Endodermal cell (in vitro differentiated cells): ENCODE data around the gene DNPH1. TPM values are rescaled to one million over a fixed set of nuclear protein-coding genes. Genes with fewer than 3 reads are reported as not detected.

Experiments used
- DNase-seq: peaks from one replicate; pipeline ENCODE4 v3.0.0-alpha.2; 2017
- H3K27ac ChIP-seq: 2 replicates; pipeline ENCODE4 v1.5.1; 2013; ENCODE audit warnings: mild to moderate bottlenecking, low read depth, low read length, moderate library complexity
- H3K27me3 ChIP-seq: 2 replicates; pipeline ENCODE4 v1.6.1; 2013; ENCODE audit warnings: mild to moderate bottlenecking, low read length, moderate library complexity; ENCODE audit not compliant: insufficient read depth, control insufficient read depth, poor library complexity, severe bottlenecking
- H3K36me3 ChIP-seq: 2 replicates; pipeline ENCODE4 v1.7.0; 2013; ENCODE audit warnings: mild to moderate bottlenecking, low read length, moderate library complexity; ENCODE audit not compliant: control insufficient read depth, insufficient read depth
- H3K4me1 ChIP-seq: one replicate; pipeline ENCODE4 v1.7.0; 2013; ENCODE audit warnings: low read length; ENCODE audit not compliant: control insufficient read depth, insufficient read depth
- H3K4me3 ChIP-seq: 2 replicates; pipeline ENCODE4 v1.5.1; 2013; ENCODE audit warnings: mild to moderate bottlenecking, low read length, moderate library complexity
- H3K9ac ChIP-seq: 2 replicates; pipeline ENCODE4 v1.6.1; 2013; ENCODE audit warnings: mild to moderate bottlenecking, low read length, moderate library complexity; ENCODE audit not compliant: poor library complexity, severe bottlenecking; ENCODE audit errors: extremely low read depth
- H3K9me3 ChIP-seq: 2 replicates; pipeline ENCODE4 v1.6.1; 2013; ENCODE audit warnings: mild to moderate bottlenecking, low read length, moderate library complexity; ENCODE audit not compliant: control insufficient read depth
- H3K27ac Mint-ChIP-seq: 2 replicates; pipeline ENCODE4 v1.8.0; 2020; ENCODE audit warnings: mixed read lengths
- H3K27me3 Mint-ChIP-seq: 2 replicates; pipeline ENCODE4 v1.8.0; 2021; ENCODE audit warnings: mild to moderate bottlenecking, mixed read lengths; ENCODE audit not compliant: insufficient read depth
- H3K36me3 Mint-ChIP-seq: 2 replicates; pipeline ENCODE4 v1.8.0; 2020; ENCODE audit warnings: low read depth, mixed read lengths
- H3K4me1 Mint-ChIP-seq: 2 replicates; pipeline ENCODE4 v1.8.0; 2020; ENCODE audit warnings: mixed read lengths
- H3K4me3 Mint-ChIP-seq: 2 replicates; pipeline ENCODE4 v1.8.0; 2020; ENCODE audit warnings: mild to moderate bottlenecking, moderate library complexity, mixed read lengths
- H3K9me3 Mint-ChIP-seq: 2 replicates; pipeline ENCODE4 v1.8.0; 2020; ENCODE audit warnings: mild to moderate bottlenecking, mixed read lengths
- CTCF ChIP-seq: fragments of 200-600 bp; sonication (generic); conservative IDR thresholded peaks from 2 replicates; pipeline ENCODE4 v1.5.0; 2021; ENCODE audit warnings: antibody characterized with exemption, mild to moderate bottlenecking
- WGBS, 2 experiments: methylation state at CpG; one replicate each; pipeline versions ENCODE4 v1.1.5 to v1.1.7; 2013; ENCODE audit warnings: missing lambda C conversion rate in 2 of 2, mixed read lengths in 1 of 2; ENCODE audit not compliant: insufficient coverage in 1 of 2, insufficient read length in 1 of 2; 5-methylcytosine and 5-hydroxymethylcytosine counted together
- total RNA-seq, 2 donors: library from RNA; stranded (reverse); fragmentation: NEBNext Ultra II Directional in 1 of 2; extraction: Animal tissue kit (Norgen Biotek cat#: 25700) in 1 of 2; gene quantifications; 2 replicates in 1 of 2; 3 replicates in 1 of 2; pipeline ENCODE4 v1.2.1, GENCODE V29; 2021

Gene DNPH1
- total RNA-seq, 2 donors from 2014 or later: 48.2 to 66.5 TPM

- no peaks in the 10 kb centered on the region for H3K36me3 Mint-ChIP-seq
- 73% methylated on average over 3 of the region's 3 CpGs for WGBS, 2 experiments
- H3K4me1 Mint-ChIP-seq: peaks cover 2% of the 10 kb centered on the region
- no peak overlapping the region for H3K27ac Mint-ChIP-seq
- no peak overlapping the region for H3K9ac ChIP-seq
- H3K27ac ChIP-seq: no peak overlapping the region
- no peak overlapping the region for H3K4me3 Mint-ChIP-seq
- H3K27me3 ChIP-seq: peaks cover 35% of the 10 kb centered on the region
- no peak for DNase-seq
- no peaks in the 10 kb centered on the region for H3K4me1 ChIP-seq
- H3K9me3 Mint-ChIP-seq: no peaks in the 10 kb centered on the region
- H3K4me3 ChIP-seq: no peak overlapping the region
- no peaks in the 10 kb centered on the region for H3K36me3 ChIP-seq
- no peak for TF ChIP-seq CTCF
- peaks cover 43% of the 10 kb centered on the region for H3K27me3 Mint-ChIP-seq
- H3K9me3 ChIP-seq: no peaks in the 10 kb centered on the region
Measured at GRCh38 chr6:43231735-43232450, 2.6 kb upstream of the DNPH1 start.

GRCh38 chr6:43231053-43231452, 1.8 kb upstream of the DNPH1 start:
- no peaks in the 10 kb centered on the region for H3K9me3 ChIP-seq
- H3K4me3 ChIP-seq: no peak overlapping the region
- peaks cover 28% of the 10 kb centered on the region for H3K27me3 ChIP-seq
- H3K4me1 ChIP-seq: no peaks in the 10 kb centered on the region
- Mint-ChIP-seq H3K4me1 (peaks cover 2% of the 10 kb centered on the region), H3K27me3 (peaks cover 41% of the 10 kb centered on the region), H3K9me3 (no peaks in the 10 kb centered on the region), H3K36me3 (peaks cover 5% of the 10 kb centered on the region), H3K4me3 (no peak overlapping the region), H3K27ac (no peak overlapping the region)
- no peaks in the 10 kb centered on the region for H3K36me3 ChIP-seq
- WGBS, 2 experiments: 91% methylated on average over 4 of the region's 4 CpGs; no CpG with 5 or more reads in 1 of the 2 experiments
- no peak overlapping the region for H3K9ac ChIP-seq
- TF ChIP-seq CTCF: no peak
- no peak for DNase-seq
- no peak overlapping the region for H3K27ac ChIP-seq

- peaks cover 11% of the 10 kb centered on the region for H3K36me3 Mint-ChIP-seq
- H3K36me3 ChIP-seq: no peaks in the 10 kb centered on the region
- no peaks in the 10 kb centered on the region for H3K9me3 ChIP-seq
- no peak overlapping the region for H3K27ac ChIP-seq
- H3K27me3 Mint-ChIP-seq: peaks cover 39% of the 10 kb centered on the region
- peak overlapping the region; percentile 68 for H3K4me3 Mint-ChIP-seq
- peaks cover 2% of the 10 kb centered on the region for H3K4me1 Mint-ChIP-seq
- 87 to 90% methylated on average over 11 to 17 of the region's 17 CpGs for WGBS, 2 experiments
- peaks cover 27% of the 10 kb centered on the region for H3K27me3 ChIP-seq
- DNase-seq: no peak
- no peaks in the 10 kb centered on the region for H3K9me3 Mint-ChIP-seq
- H3K27ac Mint-ChIP-seq: no peak overlapping the region
- peak overlapping the region; percentile 82 for H3K4me3 ChIP-seq
- no peak for TF ChIP-seq CTCF
- no peaks in the 10 kb centered on the region for H3K4me1 ChIP-seq
- no peak overlapping the region for H3K9ac ChIP-seq
Measured at GRCh38 chr6:43229803-43230620, 731 bp upstream of the DNPH1 start.
